GM21528 (cell line): ENCODE data around the gene CYSTM1.

ENCODE experiments used
- ATAC-seq: cut with Tn5 transposase; IDR thresholded peaks from one replicate; pipeline ENCODE4 v1.9.1; 2021; ENCODE audit warnings: mild to moderate bottlenecking, moderate library complexity; ENCODE audit not compliant: unreplicated experiment, low FRiP score

The CYSTM1 gene

DNA sequence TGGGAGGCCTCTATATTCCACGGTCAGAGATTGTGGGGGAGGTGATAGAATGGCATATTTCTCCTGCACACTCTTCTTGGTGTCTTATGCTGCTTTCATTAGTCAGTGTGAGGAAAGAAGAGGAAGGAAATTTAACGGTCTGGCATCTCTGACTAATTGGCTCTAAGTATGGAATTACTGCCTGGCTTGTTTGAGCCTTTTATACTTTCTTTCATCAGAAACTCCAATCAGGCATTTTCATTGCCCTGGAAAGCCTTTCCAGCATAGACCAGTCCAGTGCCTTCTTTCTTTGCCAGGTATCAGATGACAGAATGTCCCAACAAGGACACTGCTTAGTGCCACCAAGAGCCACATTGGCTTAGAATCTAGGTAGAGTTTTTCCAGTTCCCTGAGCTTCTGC is 30.2 kb downstream of the CYSTM1 start:
- no peak for ATAC-seq

DNA sequence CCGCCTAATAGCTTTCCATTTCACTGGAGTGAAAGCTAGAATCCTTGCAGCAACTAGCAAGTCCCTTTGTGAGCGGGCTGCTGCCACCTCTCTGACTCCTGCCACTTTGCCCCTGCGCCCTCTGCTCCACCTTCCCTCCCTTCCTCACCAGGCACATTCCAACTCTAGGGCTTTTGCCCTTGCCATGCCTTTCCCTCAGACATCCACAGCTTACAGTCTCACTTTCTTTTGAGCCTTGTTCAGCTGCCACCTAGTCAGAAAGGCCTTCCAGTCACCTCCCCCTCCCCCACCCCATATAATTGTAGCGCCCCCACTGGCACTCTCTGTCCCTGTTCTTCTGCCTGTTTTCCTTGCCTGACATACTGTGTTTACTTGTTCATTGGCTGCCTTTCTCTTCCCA is 31.0 kb downstream of the CYSTM1 start:
- no peak for ATAC-seq

DNA sequence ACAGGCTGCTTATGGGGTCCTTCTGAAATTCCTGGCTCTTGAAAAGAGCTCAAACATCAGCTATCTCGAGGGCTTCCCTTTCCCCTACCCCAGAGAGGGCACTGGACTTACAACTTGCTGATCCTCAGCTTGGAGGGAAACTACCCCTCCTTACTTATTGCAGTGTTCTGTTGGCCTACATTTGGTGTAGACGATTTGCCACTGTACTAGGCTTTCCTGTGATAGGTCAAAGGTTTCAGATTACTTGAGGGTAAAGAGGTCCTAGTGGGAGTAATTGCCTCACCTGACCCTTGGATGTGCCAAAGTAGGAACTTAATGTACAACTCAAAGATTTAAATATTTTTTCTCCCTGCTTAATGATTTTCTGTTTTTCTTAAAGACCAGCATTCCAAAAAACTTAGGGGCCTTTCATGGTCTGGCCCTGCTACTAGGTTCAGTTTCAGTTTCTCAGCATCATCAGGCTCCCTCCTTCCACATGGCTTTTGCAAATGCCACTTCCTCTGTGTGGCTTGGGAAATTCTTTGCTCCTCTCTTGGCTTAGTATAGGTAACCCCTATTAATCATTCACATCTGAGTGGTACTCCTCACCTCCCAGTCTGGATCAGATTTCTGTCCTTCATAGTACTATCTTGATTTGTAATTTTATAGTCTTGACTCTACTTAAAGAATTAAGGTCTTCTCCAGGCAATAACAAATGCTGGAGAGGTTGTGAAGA is 32.4 kb downstream of the CYSTM1 start:
- ATAC-seq = peak; percentile 68

DNA sequence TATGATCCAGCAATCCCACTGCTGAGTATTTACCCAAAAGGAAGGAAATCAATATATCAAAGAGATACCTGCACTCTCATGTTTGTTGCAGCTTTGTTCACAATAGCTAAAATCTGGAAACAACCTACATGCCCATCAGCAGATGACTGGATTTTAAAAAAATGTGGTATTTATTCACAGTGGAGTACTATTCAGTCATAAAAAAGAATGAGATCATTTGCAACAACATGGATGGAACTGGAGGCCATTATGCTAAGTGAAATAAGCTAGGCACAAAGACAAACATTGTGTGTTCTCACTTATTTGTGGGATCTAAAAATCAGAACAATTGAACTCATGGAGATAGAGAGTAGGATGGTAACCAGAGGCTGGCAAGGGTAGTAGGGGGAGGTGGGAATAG is 33.1 kb downstream of the CYSTM1 start:
- no peak for ATAC-seq

DNA sequence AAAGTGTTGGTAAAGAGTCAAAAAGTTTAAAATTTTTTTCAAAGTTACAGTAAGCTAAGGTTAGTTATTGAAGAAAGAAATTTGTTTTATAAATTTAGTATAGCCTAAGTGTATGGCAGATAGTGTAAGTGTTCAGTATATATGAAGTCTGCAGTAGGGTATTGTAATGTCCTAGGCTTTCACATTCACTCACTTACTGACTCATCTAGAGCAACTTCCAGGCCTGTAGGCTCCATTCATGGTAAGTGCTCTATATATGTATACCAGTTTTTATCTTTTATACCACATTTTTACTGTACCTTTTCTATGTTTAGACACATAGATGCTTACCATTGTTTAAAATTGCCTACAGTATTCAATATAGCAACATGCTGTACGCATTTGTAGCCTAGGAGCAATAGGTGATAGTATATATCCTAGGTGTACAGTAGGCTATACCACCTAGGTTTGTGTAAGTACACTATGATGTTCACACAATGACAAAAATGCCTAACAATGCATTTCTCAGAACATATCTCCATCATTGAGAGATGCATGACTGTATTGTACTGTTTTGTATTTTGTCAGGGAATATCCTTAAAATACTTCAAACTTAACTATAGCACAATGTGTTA is 38.5 kb downstream of the CYSTM1 start:
- ATAC-seq = no peak

GRCh38 chr5:140214831-140215230 is 39.8 kb downstream of the CYSTM1 start:
- no peak for ATAC-seq

DNA sequence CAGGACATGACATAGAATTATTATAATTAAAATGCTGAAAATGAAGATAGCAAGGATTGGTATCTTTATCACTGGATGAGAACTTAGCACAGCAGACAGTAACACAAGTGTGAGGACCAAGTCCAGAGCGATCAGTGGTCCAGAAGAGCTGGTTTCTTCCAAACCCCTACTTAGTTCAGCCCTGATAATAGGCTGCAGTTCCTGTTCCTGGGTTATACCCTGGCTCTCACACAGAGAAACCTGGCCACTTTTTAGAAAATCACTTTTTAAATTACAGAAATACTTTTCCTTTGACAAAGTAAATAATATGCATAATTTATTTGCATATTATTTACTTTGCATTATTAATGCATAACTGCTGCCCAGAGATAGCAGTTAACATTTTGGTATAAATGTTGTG is 40.3 kb downstream of the CYSTM1 start:
- no peak for ATAC-seq

GRCh38 chr5:140216478-140217074 is 41.6 kb downstream of the CYSTM1 start:
- ATAC-seq = no peak

- no peak for ATAC-seq
Measured at GRCh38 chr5:140217299-140218026, 42.5 kb downstream of the CYSTM1 start.

DNA sequence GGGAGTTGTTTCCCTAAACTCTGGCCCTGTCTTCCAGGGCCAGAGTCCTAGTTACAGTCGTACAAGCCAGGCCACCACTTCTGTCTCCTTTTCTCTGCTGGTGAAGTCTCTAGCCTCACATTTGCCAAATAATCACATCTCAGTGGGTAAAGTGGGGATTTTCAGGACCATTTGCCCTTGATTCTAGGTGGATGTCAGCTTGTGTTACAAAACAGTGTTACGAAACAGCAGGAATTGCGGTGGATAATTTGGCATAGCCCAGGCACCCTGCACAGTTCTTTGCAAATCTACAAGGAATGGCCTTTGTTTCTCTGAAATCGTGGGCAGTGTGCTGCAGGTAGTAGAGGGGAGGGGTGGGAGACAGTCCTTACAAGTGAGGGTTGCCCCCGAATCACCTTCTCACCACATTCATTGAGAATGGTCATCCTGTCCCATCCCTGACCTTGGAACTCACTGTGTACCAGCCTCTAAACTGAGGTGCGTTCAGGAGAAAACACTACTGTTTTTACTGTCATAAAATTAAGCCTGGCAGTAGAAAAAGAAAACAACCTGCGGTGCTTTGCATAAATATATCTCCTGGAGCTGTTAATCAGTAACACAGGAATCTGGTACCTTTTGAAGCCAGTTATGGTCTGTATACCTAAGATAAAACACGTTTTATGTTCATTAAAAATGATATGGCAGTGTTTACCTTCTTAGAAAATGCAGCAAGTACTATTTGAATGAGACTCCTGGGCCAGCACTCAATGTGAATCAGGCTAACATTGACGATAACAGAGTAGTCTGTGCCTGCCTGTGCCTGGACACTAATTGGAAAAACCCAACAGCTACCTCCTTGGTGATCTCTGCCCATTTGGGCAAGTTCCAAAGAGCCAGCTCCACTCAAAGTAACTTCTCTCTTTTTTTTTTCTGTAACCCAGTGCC is 44.3 kb downstream of the CYSTM1 start:
- ATAC-seq = peak; percentile 23

DNA sequence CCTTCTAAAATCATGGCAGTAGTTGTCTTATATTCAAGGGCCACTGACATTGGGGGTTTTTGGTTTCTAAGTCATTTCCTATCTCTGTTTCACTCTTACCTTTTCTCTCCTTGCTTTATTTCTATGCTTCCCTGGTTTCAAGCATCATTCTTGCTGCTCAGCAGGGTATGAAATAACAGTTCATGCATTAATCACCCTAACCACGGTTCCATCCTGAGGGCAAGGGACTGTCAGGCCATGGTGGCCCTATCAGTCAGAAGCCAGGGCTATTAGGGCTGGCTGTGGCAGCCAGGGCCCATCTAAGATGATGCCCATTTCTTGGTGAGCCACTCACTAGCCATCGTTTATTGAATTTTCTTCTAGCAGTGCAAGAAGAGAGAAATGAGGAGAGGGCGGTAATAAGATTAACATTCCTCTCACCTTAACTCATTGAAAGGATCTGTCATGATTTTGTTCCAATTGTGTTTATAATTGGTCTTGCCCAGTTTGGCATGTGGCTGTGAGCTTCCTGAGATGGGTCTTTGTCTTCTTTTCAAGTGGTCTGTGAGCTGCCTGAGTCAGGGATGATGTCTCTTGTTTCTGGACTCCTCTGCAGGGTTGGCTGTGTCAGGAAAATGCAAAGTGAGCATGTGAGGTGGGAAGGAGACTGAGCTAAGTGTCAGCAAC is 45.2 kb downstream of the CYSTM1 start:
- peak; percentile 52 for ATAC-seq

DNA sequence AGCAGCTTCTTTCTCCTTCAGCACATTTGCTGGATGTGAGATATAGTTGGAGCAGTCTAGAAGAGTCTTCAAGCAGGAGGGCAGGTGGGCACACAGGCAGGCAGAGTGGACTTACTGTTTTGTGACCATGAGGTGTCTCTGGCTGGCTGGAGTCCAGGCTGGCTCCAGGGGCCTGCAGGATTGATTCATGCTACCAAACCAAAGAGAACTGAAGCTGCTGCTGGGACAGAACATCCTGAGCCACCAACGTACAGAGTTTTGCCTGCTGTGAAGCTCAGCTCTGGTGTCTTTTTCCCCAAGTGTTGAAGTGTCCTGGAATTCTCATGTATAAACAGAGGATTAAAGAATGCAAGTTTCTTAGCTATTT is 45.7 kb downstream of the CYSTM1 start:
- peak; percentile 2 for ATAC-seq

- ATAC-seq = no peak
Measured at GRCh38 chr5:140221697-140222223, 46.8 kb downstream of the CYSTM1 start.

DNA sequence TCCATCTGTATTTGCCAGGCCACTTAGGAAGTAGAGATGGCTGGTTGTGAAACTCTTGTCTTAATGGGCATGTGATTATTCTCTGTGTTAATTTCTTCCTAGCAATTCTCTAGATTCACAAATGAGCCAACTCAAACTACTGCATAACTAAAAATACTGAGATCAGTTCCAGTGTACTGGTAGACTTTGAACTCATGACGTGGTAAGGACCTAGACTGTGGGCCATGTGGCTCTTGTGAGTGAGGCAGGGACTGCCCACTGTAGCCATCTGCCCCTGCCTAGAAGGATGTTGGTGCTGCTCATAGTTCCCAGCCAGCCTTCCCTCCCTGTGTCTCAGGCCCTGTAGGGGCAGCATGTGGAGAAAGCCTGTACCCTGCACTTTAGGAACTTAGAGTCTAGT is 47.4 kb downstream of the CYSTM1 start:
- no peak for ATAC-seq

- ATAC-seq = no peak
Measured at GRCh38 chr5:140223567-140223966, 48.6 kb downstream of the CYSTM1 start.

DNA sequence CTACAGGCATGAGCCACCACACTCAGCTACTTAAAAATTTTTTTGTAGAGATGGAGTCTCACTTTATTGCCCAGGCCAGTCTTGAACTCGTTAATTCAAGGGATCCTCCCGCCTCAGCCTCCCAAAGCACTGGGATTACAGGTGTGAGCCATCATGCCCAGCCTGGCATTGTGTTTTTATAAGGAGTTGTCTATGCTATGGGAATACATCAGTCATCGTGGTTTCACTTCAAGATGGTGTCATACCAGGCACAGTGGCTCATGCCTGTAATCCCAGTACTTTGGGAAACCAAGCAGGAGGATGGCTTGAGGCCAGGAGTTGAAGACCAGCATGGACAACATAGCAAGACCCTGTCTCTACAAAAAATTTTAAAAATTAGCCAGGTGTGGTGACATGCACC is 49.7 kb downstream of the CYSTM1 start:
- ATAC-seq = no peak

- no peak for ATAC-seq
Measured at GRCh38 chr5:140225396-140225795, 50.4 kb downstream of the CYSTM1 start.

GRCh38 chr5:140227046-140227445 is 52.1 kb downstream of the CYSTM1 start:
- no peak for ATAC-seq

DNA sequence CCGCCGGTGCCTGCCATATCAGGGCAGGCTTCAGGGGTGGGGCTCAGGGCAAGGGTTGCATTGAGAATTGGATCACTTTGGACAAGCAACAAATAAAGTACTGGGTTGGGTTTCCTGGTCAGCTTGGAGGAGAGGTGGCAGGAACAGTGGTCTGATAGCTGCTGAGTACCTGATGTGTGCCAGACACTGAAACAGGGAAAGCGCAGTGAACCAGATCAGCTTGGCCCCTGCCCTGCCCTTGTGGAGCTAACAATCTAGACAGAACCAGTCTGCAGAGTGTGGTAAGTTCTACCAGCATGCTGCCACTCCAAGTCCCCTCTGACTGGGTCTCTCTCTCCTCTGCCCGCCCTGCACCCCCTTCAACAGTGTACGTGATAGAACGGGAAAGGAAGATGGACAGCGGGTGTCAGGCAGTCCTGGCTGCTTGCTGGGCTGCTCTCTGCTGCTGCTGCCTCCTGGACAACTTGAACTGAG is 53.4 kb downstream of the CYSTM1 start:
- no peak for ATAC-seq
